K562 treated with DMSO at 1 percent for 24 hours (cell line): ENCODE results near the gene RALGDS. TPM values are rescaled to one million over a fixed set of nuclear protein-coding genes. Genes with fewer than 3 reads are reported as not detected.

ENCODE experiments used
- total RNA-seq: library from RNA; unstranded; fragments of 300-600 nt; gene quantifications from 2 replicates; pipeline ENCODE4 v1.2.3, GENCODE V29; 2022; ENCODE audit warnings: low read depth; ENCODE audit not compliant: insufficient read depth

RALGDS gene
- 41.1 and 53.9 TPM in 2 replicates for total RNA-seq

GRCh38 chr9:133121198-133121914 is at the start of gene RALGDS:
Gene RALGDS (minus strand): TSS chr9:133121240. CDS start chr9:133121154, 86 bp downstream.

GRCh38 chr9:133163504-133164172 is 42.6 kb upstream of the RALGDS start, which contains the start of gene GBGT1:
Gene GBGT1 (minus strand): TSS chr9:133163914. CDS start chr9:133162412, 1,502 bp downstream.

GRCh38 chr9:133061764-133062145 is 59.3 kb downstream of the RALGDS start, which contains the start of gene CEL:
Gene CEL (plus strand): TSS chr9:133061981. CDS start chr9:133062003, 22 bp downstream.

Other genes with a start within 250 kb of the RALGDS start
- 1.1 TPM in 1 of 2 replicates, not detected in the other for gene AK8, start 243.0 kb downstream of the RALGDS start, total RNA-seq
- 1.8 and 2.1 TPM in 2 replicates for gene SPACA9, start 242.3 kb downstream of the RALGDS start, total RNA-seq
- 11.8 and 13.4 TPM in 2 replicates for gene TSC1, start 176.6 kb downstream of the RALGDS start, total RNA-seq
- gene GFI1B, start 142.5 kb downstream of the RALGDS start, total RNA-seq = 47.0 and 60.5 TPM in 2 replicates
- 109 and 110 TPM in 2 replicates for gene GTF3C5, start 90.2 kb downstream of the RALGDS start, total RNA-seq
- 1.5 TPM in 2 replicates for gene CEL, start 59.3 kb downstream of the RALGDS start, total RNA-seq
- gene GBGT1, start 42.7 kb upstream of the RALGDS start, total RNA-seq = 20.6 and 20.7 TPM in 2 replicates
- gene OBP2B, start 88.0 kb upstream of the RALGDS start, total RNA-seq = not detected in 2 replicates
- 6.8 and 14.1 TPM in 2 replicates for gene ABO, start 154.0 kb upstream of the RALGDS start, total RNA-seq
- gene SURF6, start 214.9 kb upstream of the RALGDS start, total RNA-seq = 23.6 and 25.8 TPM in 2 replicates
- gene MED22, start 226.9 kb upstream of the RALGDS start, total RNA-seq = 31.3 and 35.9 TPM in 2 replicates
- 5,124 and 5,344 TPM in 2 replicates for gene RPL7A, start 227.0 kb upstream of the RALGDS start, total RNA-seq
- 54.6 and 55.3 TPM in 2 replicates for gene SURF1, start 235.2 kb upstream of the RALGDS start, total RNA-seq
- gene SURF2, start 235.3 kb upstream of the RALGDS start, total RNA-seq = 55.8 and 60.9 TPM in 2 replicates